Memory B cell (primary cell): ENCODE results near the gene NOTUM.

Experiments
- ATAC-seq: fragments of 150-1000 bp; cut with Tn5 transposase; 2 replicates; pipeline ENCODE4 v1.10.0; 2021; ENCODE audit warnings: low read depth, mild to moderate bottlenecking, moderate library complexity
- DNase-seq, 2 donors: peaks; one replicate each; pipeline ENCODE4 v3.0.0; 2022; ENCODE audit warnings: low spot score in 2 of 2
- H3K27ac Mint-ChIP-seq: one replicate; pipeline ENCODE4 v1.8.0; 2022; ENCODE audit warnings: mild to moderate bottlenecking, moderate library complexity, mixed read lengths
- H3K27me3 Mint-ChIP-seq: one replicate; pipeline ENCODE4 v1.8.0; 2022; ENCODE audit warnings: mixed read lengths
- H3K36me3 Mint-ChIP-seq: one replicate; pipeline ENCODE4 v1.8.0; 2022; ENCODE audit warnings: mild to moderate bottlenecking, mixed read lengths
- H3K4me1 Mint-ChIP-seq: one replicate; pipeline ENCODE4 v1.8.0; 2022; ENCODE audit warnings: mixed read lengths
- H3K4me3 Mint-ChIP-seq: one replicate; pipeline ENCODE4 v1.8.0; 2022; ENCODE audit warnings: mild to moderate bottlenecking, moderate library complexity, mixed read lengths
- H3K9me3 Mint-ChIP-seq: one replicate; pipeline ENCODE4 v1.8.0; 2022; ENCODE audit warnings: mixed read lengths

Gene NOTUM

DNA sequence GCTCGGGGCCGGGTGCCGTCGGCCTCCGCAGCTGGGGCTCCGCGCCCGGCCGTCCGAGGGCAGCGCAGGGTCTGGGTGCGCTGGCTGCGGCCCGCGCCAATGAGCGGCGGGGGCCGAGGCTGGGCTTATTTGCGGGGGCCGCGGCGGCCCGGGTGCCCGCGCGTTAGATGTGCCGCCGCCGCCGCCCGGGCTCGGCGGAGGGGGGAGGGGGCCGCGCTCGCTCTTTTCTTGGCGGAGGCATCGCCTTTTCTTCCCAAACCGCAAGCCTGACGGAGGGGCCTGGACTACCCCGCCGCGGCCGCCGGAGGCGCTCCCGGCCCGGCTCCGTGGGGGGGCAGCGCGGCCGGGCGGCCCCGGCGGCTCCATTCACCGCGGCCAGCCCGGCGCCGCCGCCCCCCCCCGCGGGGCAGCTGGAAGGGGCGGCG is at the start of gene NOTUM:
Gene NOTUM (minus strand): TSS at position 101 of the 425 bp plus-strand sequence. CDS start 278 bp downstream, outside the sequence.
- Mint-ChIP-seq H3K27ac (no peak within 1 kb of the TSS), H3K9me3 (no peaks in the 10 kb centered on the region), H3K4me3 (no peak within 1 kb of the TSS), H3K27me3 (peaks cover 14% of the 10 kb centered on the region), H3K4me1 (no peaks in the 10 kb centered on the region), H3K36me3 (no peaks in the 10 kb centered on the region)
- ATAC-seq (no peak), DNase-seq (no peak)

DNA sequence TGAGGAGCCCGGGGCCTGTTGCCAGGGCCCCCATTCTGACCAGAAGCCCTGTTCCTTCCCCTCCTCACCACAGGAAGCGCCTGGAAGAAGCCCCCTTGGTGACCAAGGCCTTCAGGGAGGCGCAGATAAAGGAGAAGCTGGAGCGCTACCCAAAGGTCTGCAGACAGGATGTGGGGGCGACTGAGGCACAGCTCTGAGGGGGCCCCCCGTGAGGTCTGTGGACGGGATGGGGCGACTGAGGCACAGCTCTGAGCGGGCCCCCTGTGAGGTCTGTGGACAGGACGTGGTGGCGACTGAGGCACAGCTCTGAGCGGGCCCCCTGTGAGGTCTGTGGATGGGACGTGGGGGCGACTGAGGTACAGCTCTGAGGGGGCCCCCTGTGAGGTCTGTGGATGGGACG is 48.4 kb upstream of the NOTUM start:
- DNase-seq (no peak), ATAC-seq (no peak)
- no peaks in the 10 kb centered on the region for H3K27me3 Mint-ChIP-seq
- H3K9me3 Mint-ChIP-seq: no peaks in the 10 kb centered on the region
- peaks cover 2% of the 10 kb centered on the region for H3K4me1 Mint-ChIP-seq
- peaks cover 7% of the 10 kb centered on the region for H3K36me3 Mint-ChIP-seq
- H3K4me3 Mint-ChIP-seq: no peak overlapping the region
- no peak overlapping the region for H3K27ac Mint-ChIP-seq

DNA sequence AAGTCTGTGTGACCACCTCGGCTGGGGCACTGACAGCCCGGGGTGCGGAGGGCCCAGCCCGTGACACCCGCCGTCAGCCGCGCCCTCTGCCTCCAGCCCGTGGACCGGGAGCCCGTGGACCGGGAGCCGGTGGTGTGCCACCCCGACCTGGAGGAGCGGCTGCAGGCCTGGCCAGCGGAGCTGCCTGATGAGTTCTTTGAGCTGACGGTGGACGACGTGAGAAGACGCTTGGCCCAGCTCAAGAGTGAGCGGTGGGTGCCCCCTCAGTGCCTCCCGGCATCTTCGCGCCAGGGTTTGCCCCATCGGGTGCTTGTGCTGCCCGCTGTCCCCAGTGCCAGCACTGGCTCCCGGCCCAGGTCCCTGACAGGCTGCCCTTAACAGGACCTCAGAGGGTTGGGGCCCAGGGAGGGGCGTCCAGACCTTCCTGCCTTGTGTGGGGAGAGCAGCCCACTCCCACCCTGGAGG is 48.0 kb upstream of the NOTUM start:
- no peaks in the 10 kb centered on the region for H3K9me3 Mint-ChIP-seq
- H3K27ac Mint-ChIP-seq: no peak overlapping the region
- no peaks in the 10 kb centered on the region for H3K27me3 Mint-ChIP-seq
- ATAC-seq: no peak
- no peak overlapping the region for H3K4me3 Mint-ChIP-seq
- DNase-seq: no peak
- peaks cover 4% of the 10 kb centered on the region for H3K36me3 Mint-ChIP-seq
- peaks cover 2% of the 10 kb centered on the region for H3K4me1 Mint-ChIP-seq

DNA sequence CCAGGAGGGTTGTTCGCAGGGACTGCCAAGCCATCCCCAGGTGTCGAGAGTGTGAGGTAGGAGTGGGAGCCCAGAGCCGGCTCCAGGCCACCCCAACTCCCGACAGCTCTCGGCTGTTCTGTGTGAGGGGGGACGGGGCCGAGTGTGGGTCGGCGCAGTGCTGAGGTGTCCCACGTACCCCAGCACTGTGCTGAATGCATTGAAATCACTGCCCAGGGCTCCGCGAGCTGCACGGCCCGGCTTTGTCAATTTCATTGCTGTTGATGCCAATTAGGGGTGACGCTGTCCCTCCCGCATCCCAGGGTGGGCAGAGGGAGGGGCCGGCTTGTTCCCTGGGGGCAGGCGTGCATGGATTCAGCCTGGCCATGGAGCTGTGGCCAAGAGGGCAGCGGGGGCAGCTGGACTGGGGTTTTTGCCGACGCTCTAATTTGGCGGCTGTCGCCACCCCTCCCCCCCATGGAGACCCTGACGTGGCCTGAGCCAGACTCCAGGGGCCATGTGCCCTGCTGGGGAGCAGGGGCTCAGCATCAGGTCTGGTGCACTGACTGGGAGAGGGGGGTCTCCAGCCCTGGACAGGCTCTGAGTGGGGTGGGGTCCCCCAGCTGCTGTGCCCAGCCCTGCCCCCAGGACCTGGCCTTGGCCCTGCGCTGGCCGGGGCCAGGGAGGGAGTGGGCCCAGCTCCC is 47.4 kb upstream of the NOTUM start:
- no peaks in the 10 kb centered on the region for H3K27me3 Mint-ChIP-seq
- H3K36me3 Mint-ChIP-seq: peaks cover 3% of the 10 kb centered on the region
- no peak for ATAC-seq
- H3K4me1 Mint-ChIP-seq: peaks cover 2% of the 10 kb centered on the region
- DNase-seq: no peak
- no peak overlapping the region for H3K27ac Mint-ChIP-seq
- no peaks in the 10 kb centered on the region for H3K9me3 Mint-ChIP-seq
- no peak overlapping the region for H3K4me3 Mint-ChIP-seq

DNA sequence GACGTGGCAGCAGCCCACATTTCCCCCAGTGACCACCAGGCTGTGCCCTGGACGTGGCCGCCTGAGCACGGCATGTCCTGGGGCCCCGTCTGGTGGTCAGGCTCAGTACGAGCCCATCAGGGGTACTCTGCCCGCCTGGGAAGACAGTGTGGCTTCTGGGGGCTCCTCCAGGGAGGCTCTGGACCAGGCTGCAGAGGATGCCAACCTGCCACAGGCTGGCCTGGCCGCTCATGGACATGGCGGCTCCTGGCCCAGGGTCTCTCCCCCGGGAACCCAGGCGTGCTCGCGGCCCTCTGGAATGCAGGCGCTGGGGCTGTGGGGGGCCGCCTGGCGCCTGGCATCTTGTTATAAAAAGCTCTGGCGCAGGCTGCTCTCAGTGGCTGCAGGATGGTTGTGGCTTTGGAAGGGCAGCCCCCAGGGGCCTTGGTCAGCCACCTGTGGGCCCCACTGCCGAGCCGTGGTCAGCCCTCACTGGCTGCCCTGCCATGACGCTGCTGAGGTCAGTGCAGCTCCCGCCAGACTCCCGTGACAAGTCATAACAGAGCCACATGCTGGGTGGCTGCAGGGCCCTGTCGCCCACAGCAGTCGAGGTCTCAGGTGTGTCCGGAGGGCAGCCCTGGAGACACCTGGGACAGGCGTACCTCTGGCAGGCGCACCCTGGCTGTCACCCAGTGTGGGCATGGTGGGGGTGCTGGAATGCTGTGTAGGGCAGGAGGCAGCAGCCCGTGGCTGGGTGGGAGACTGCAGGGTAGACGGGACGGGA is 46.7 kb upstream of the NOTUM start:
- ATAC-seq: no peak
- H3K27ac Mint-ChIP-seq: no peak overlapping the region
- no peaks in the 10 kb centered on the region for H3K27me3 Mint-ChIP-seq
- no peak overlapping the region for H3K4me3 Mint-ChIP-seq
- no peak for DNase-seq
- peaks cover 2% of the 10 kb centered on the region for H3K4me1 Mint-ChIP-seq
- H3K36me3 Mint-ChIP-seq: peaks cover 3% of the 10 kb centered on the region
- no peaks in the 10 kb centered on the region for H3K9me3 Mint-ChIP-seq

DNA sequence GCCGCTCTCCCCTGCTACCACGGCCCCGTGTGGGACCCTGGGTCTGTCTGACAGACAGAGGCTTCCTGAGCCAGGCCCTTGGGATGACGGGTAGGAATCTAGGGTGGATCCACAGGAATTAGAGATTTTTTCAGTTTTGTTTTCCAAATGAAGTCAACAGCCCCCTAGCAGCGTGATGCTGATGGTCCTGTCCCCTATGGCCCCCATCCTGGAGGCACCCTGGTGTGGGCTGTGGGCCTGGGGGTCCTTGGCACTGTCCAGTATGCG is 46.2 kb upstream of the NOTUM start:
- ATAC-seq (no peak), DNase-seq (no peak)
- no peak overlapping the region for H3K4me3 Mint-ChIP-seq
- no peak overlapping the region for H3K27ac Mint-ChIP-seq
- no peaks in the 10 kb centered on the region for H3K9me3 Mint-ChIP-seq
- peaks cover 2% of the 10 kb centered on the region for H3K4me1 Mint-ChIP-seq
- H3K36me3 Mint-ChIP-seq: peaks cover 3% of the 10 kb centered on the region
- H3K27me3 Mint-ChIP-seq: no peaks in the 10 kb centered on the region

DNA sequence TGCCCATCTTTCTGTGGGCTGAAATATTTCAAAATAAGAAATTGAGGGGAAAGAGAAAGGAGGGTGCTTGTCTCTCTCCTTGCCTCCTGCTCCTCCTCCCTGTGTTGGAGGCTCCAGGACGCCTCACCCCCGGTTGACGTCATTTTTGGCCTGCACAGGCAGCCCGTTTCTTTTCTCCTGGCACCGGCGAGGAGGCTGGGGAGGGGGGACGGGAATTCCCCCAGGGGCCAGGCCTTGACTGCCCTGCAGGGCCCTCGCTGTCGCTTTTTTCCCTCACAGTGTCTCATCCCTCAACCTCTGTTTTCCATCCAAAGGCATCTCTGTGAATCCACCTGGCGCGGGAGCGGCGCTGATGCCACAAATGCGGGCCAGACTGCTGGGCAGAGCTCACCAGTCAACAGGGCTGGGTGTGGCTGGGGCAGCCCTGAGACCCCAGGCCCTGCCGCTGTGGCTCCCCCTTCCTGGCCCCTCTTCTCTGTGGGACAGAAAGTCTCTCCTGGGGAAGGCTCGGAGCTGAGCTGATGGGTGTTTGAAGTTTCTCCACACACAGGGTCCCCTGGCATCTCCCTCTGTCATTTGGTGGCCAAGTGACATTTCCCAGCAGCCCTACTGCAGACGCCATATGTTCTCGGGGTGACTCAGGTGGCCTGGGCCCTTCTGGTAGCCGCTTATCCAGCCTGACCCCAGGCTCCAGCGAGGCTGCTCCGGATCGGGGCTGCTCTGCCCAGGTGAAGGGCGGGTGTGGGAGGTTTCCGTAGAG is 45.7 kb upstream of the NOTUM start:
- Mint-ChIP-seq H3K4me3 (no peak overlapping the region), H3K9me3 (no peaks in the 10 kb centered on the region)
- no peak for ATAC-seq

DNA sequence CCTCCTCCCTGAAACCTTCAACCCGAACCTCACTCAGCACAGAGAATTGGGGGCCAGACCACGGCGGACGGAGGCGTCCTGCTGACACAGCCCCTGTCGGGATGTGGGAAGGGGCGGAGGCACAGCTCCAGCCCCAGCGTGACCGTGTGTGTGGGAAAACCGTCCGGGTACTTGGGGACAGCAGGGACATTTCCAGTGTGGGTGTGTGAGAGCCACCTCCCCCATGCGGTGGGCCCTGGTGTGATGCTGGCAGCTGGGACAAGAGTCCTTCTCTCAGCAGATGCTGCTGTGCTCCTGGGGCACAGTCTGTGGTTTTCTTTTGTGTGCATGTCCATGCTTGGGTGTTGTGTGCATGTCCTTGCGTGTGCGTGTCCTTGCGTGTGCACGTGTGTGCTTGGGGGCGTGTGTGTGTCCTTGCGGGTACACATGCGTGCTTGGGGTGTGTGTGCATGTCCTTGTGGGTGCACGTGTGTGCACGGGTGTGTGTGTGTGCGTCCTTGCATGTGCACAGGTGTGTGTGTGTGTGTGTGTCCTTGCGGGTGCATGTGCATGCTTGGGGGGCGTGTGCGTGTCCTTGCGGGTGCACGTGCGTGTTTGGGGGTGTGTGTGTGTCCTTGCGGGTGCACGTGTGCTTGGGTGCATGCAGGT is 44.8 kb upstream of the NOTUM start:
- no peak for ATAC-seq
- no peaks in the 10 kb centered on the region for H3K9me3 Mint-ChIP-seq
- H3K4me1 Mint-ChIP-seq: peaks cover 2% of the 10 kb centered on the region
- no peak for DNase-seq
- no peak overlapping the region for H3K27ac Mint-ChIP-seq
- peaks cover 3% of the 10 kb centered on the region for H3K36me3 Mint-ChIP-seq
- no peaks in the 10 kb centered on the region for H3K27me3 Mint-ChIP-seq
- H3K4me3 Mint-ChIP-seq: no peak overlapping the region

More for the DNA sequence above, 45.7 kb upstream of the NOTUM start:
- H3K27me3 Mint-ChIP-seq: no peaks in the 10 kb centered on the region
- H3K27ac Mint-ChIP-seq: no peak overlapping the region
- DNase-seq: no peak
- H3K36me3 Mint-ChIP-seq: peaks cover 3% of the 10 kb centered on the region
- H3K4me1 Mint-ChIP-seq: peaks cover 2% of the 10 kb centered on the region

DNA sequence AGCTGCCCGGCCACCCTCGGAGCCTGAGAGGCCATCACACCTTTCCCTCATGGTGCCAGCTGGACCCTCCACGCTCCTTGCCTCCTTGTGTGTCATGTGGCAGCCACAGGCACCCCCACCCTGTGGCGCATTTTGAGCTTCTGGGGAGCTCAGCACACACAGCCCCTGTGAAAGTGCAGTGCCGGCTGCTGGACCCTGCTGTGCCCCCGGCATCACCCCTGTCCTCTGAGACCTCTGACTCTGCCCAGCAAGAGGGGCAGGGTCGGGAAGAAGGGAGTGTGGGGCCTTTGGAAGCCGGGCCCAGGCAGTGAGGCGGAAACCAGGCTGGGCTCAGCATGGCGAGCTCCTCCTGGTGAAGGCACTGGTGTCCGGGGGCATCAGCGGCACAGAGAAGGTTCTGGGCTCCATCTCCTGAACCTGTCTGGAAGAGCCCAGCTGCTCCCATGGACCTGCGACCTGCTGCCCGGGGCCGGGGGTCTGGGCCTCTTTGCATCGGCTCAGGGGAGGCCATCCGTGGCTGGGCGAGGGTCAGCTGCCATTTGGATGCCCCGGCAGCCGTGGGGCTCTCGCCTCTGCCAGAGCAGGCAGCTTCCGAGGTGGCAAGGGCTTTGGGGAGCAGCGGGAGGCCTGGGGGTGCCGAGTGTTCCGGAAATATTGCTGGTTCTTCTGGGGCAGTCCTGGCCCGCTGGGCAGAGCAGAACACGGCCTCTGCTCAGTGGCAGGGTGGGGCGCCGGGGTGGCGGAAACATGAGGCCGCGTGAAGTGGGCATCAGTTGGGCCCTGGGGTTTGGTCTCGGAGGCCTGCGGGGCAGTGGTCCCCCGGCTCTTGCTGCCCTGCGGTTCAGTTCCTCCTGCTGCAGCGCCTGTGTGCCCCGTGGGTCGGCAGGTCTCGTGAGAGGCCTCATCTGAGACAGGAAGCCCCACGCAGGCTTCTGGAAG is 43.8 kb upstream of the NOTUM start:
- Mint-ChIP-seq H3K27ac (no peak overlapping the region), H3K4me1 (peaks cover 2% of the 10 kb centered on the region), H3K4me3 (no peak overlapping the region), H3K9me3 (no peaks in the 10 kb centered on the region), H3K36me3 (peaks cover 3% of the 10 kb centered on the region), H3K27me3 (no peaks in the 10 kb centered on the region)
- DNase-seq: no peak
- ATAC-seq: no peak

DNA sequence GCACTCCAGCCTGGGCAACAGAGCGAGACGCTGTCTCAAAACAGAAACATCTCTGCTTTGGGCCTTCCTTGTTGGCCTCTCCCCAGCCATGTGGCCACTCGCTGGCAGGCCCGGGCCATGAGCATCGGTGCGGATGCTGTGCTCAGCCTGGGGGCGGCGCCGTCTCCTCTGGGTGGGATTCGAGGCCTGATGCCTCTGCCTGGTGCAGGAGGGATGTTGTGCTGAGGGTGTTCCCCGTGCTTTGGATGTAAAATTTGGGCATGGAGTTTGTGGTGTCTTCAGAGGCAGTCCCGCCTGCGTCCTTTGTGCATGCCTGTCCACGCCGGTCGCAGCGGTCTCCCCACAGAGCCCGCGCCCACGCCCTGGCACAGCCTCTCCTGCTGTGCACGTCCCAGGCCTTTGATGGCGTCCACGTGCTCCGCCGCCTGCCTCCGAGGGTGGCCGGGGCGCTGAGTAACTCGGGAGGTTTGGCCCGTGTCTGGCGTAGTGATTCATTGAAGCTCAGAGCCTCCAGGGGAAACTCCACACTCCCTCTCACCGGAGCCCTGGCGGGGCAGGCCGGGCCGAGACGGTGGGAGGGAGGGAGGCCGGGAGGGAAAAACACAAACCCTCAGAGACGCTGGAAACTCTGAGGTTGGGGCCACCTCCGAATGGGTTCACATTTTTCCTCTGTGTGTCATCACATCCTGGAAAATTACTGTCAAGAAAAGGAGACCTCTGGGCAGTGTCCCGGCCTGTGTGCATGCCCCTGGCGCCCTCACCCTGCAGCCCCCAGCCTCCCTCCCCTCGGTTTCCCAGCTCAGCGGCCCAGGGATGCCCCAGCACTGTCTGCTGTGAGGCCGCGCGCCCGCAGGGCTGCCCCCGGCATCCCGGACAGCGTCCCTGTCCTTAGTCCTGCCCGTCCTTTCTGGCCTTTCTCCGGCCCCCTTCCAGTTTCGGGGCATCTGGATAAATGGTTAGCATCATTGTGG is 42.7 kb upstream of the NOTUM start:
- H3K27ac Mint-ChIP-seq: no peak overlapping the region
- ATAC-seq: no peak
- H3K4me1 Mint-ChIP-seq: peaks cover 2% of the 10 kb centered on the region
- no peaks in the 10 kb centered on the region for H3K9me3 Mint-ChIP-seq
- no peak for DNase-seq
- H3K4me3 Mint-ChIP-seq: no peak overlapping the region
- no peaks in the 10 kb centered on the region for H3K36me3 Mint-ChIP-seq
- no peaks in the 10 kb centered on the region for H3K27me3 Mint-ChIP-seq

DNA sequence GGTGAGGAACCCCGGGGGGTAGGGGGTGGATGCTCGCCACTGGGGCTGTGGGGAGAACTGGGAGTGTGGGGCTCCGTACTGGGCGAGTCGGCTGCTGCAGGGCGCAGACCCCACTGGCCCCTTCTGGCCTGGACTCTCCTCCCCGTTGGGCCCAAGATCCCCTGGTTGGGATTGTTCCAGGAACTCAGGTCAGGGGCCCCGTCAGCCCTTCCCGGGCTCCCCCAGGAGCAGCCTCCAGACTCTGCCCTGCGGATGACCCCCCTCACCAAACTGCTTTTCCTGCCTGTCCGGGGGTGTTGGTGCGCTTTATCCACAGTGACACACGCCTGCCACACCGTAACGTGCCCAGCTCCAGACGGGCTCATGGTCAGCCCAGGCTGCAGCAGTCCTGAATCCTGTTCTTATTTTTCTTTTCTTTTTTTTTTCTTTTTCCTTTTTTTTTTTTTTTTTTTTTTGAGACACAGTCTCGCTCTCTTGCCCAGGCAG is 40.6 kb upstream of the NOTUM start:
- ATAC-seq (no peak), DNase-seq (no peak)
- H3K4me1 Mint-ChIP-seq: no peaks in the 10 kb centered on the region
- no peaks in the 10 kb centered on the region for H3K27me3 Mint-ChIP-seq
- H3K9me3 Mint-ChIP-seq: no peaks in the 10 kb centered on the region
- peaks cover 3% of the 10 kb centered on the region for H3K36me3 Mint-ChIP-seq
- H3K27ac Mint-ChIP-seq: no peak overlapping the region
- no peak overlapping the region for H3K4me3 Mint-ChIP-seq

DNA sequence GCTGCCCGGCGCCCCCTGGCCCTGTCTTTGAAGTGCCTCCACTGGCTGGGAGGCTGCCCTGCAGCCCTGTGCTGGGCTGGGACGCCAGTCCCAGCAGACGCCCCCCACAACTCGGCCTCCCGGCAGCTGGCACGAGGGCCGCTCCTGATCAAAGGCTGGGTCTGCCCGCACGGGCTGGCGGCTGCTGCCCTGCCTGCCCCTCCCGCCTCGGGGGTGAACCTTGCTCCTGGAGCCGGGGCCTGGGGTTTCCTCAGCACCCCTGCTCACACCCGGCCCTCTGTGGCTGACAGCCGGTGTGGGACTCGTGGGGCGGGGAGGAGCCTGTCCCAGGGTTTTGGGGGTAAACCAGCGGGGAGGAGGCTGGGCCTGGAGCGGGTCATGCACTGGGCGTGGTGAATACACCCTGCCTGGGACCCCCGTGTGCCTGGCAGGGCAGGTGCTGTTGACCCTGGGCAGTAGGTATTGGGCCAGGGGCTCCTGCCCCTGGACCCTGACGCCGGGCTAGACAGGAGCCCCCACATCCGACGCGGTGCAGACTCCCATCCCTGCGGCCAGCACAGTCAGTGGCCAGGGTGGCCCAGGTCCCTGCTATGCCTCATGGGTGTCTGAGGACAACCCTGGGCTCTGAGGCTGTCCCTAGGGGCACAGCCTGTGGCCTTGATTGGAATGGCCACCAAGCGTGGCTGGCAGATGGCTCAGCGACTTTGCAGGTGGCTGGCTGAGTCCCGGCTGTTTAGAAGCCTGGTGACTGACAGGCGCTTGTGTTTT is 40.0 kb upstream of the NOTUM start:
- no peaks in the 10 kb centered on the region for H3K27me3 Mint-ChIP-seq
- peaks cover 6% of the 10 kb centered on the region for H3K36me3 Mint-ChIP-seq
- no peaks in the 10 kb centered on the region for H3K4me1 Mint-ChIP-seq
- no peak for ATAC-seq
- DNase-seq: no peak
- H3K27ac Mint-ChIP-seq: no peak overlapping the region
- H3K9me3 Mint-ChIP-seq: no peaks in the 10 kb centered on the region
- H3K4me3 Mint-ChIP-seq: no peak overlapping the region
